Measurements from ENCODE around the gene MAP1B. TPM values are rescaled to one million over a fixed set of nuclear protein-coding genes. Genes with fewer than 3 reads are reported as not detected.

The MAP1B gene
- total and polyA plus RNA-seq, 10 donors: 0.68 to 17.3 (median 9.8) TPM

DNA sequence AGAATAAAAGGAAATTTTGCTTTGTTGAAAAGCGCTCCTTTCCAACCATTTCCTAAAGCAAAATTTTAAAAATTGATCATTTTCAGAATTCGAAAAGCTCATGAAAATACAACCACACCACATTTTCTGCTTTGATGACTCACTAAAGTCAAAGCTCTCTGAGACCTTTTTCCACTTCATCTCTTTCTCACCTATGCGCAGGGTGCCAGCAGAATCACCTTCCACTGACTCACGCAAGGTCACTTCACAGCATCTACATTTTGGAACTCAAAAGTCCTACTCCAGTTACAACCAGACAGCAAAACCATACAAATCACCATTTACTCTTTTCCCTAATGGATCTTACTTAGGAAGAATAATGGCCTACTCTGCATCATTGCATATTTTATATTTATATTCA, 106.2 kb downstream of the MAP1B start:
- WGBS, 5 donors: 95 to 98% (median 97%) methylated on average over 4 of the region's 4 CpGs
- no peak for TF ChIP-seq CTCF (IDR thresholded peaks at IDR 0.05 in 8 of 11, conservative IDR thresholded peaks at IDR 0.05 in 3 of 11)
- TF ChIP-seq POLR2A (IDR thresholded peaks at IDR 0.05): no peak
- no peak for TF ChIP-seq POLR2AphosphoS5 (IDR thresholded peaks at IDR 0.05)
- Histone ChIP-seq H3K27me3 (replicated peaks in 1 of 7) (no peaks in the 10 kb centered on the region), H3K36me3 (peaks cover 0 to 27% (median 10%) of the 10 kb centered on the region in 6 donors), H3K4me3 (no peak overlapping the region), H3K9me3 (no peaks in the 10 kb centered on the region), H3K4me1 (peaks cover 0 to 12% (median 0%) of the 10 kb centered on the region in 6 donors), H3K27ac (no peak overlapping the region)
- intact Hi-C loops (cut with DNase I; ENCODE audit: low total_unique reads): no loop called here
- no peak for DNase-seq

DNA sequence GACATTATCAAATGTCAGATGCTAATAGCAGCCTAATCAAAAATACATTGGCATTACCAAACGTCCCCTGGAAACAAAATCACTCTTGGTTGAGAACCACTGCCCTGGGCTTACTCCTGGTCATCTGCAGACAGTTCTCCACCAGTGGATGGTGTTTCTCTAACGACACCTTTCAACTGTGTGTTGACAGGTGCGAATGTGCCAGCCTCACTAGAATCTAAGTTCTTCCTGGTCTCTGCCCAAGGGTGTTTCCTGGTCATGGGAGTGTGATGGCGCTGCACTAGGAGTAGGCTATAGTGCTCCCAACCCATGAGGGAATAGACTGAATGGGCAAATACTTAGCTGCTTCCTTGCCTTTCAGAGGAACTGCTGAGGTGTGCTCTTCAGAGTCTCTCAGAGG, 106.9 kb downstream of the MAP1B start:
- Histone ChIP-seq H3K27me3 (replicated peaks in 1 of 7) (no peaks in the 10 kb centered on the region), H3K4me1 (peaks cover 0 to 12% (median 0%) of the 10 kb centered on the region in 6 donors), H3K9me3 (no peaks in the 10 kb centered on the region), H3K4me3 (no peak overlapping the region), H3K27ac (no peak overlapping the region), H3K36me3 (peaks cover 0 to 34% (median 17%) of the 10 kb centered on the region in 6 donors)
- DNase-seq: no peak
- intact Hi-C loops (cut with DNase I; ENCODE audit: low total_unique reads): no loop called here
- TF ChIP-seq POLR2AphosphoS5 (IDR thresholded peaks at IDR 0.05): no peak
- no peak for TF ChIP-seq POLR2A (IDR thresholded peaks at IDR 0.05)
- no peak for TF ChIP-seq CTCF (IDR thresholded peaks at IDR 0.05 in 8 of 11, conservative IDR thresholded peaks at IDR 0.05 in 3 of 11)
- WGBS, 5 donors: 86 to 94% (median 91%) methylated on average over 4 of the region's 4 CpGs

- Histone ChIP-seq H3K27me3 (replicated peaks in 1 of 7) (no peaks in the 10 kb centered on the region), H3K36me3 (peaks cover 0 to 60% (median 42%) of the 10 kb centered on the region in 6 donors), H3K4me1 (no peaks in the 10 kb centered on the region), H3K27ac (no peak overlapping the region), H3K4me3 (no peak overlapping the region), H3K9me3 (no peaks in the 10 kb centered on the region)
- no peak for DNase-seq
- intact Hi-C loops (cut with DNase I; ENCODE audit: low total_unique reads): no loop called here
- 92 to 98% (median 96%) methylated on average over 3 of the region's 3 CpGs for WGBS, 5 donors
- no peak for TF ChIP-seq CTCF (IDR thresholded peaks at IDR 0.05 in 8 of 11, conservative IDR thresholded peaks at IDR 0.05 in 3 of 11)
- TF ChIP-seq POLR2A (IDR thresholded peaks at IDR 0.05): no peak
- TF ChIP-seq POLR2AphosphoS5 (IDR thresholded peaks at IDR 0.05): no peak
These were observed 109.5 kb downstream of the MAP1B start for GRCh38 chr5:72216756-72217155.

DNA sequence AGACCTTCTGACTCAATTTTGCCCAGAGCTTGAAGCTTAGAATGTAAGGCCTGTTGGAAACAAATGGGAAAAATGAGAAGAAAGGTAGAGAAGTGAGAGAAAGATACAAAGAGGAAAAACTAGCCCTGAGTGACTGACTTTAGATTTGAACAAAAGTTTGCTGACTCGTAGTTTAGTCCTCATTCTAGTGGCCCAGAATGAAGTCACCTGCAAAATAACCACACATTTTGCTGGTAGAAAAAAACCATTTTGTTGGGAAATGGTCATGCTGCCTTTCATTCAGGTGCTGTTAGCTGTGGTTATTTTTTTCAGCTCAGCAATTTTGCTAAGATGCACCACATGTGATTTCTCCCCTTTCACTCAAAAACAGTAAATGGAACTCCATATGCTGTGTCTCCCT, 113.8 kb downstream of the MAP1B start:
- Histone ChIP-seq H3K4me3 (no peak overlapping the region), H3K27ac (no peak overlapping the region), H3K36me3 (peaks cover 0 to 100% (median 78%) of the 10 kb centered on the region in 6 donors), H3K4me1 (no peaks in the 10 kb centered on the region), H3K27me3 (replicated peaks in 1 of 7) (no peaks in the 10 kb centered on the region), H3K9me3 (no peaks in the 10 kb centered on the region)
- WGBS, 5 donors: 85 to 100% (median 93%) methylated on average over 1 of the region's 1 CpG
- intact Hi-C loops (cut with DNase I; ENCODE audit: low total_unique reads): no loop called here
- no peak for DNase-seq
- TF ChIP-seq POLR2A (IDR thresholded peaks at IDR 0.05) (no peak), POLR2AphosphoS5 (IDR thresholded peaks at IDR 0.05) (no peak), CTCF (IDR thresholded peaks at IDR 0.05 in 8 of 11, conservative IDR thresholded peaks at IDR 0.05 in 3 of 11) (no peak)
